ENCODE results near the gene STOX1.
"Not testable (repeated sequence)": the region's sequence is repeated elsewhere in the genome, so short reads cannot be mapped to it uniquely, and the experiment has no call there.

Gene STOX1

GRCh38 chr10:68831961-68832455 is 4.7 kb downstream of the STOX1 start:
- DNase-seq: no peak

GRCh38 chr10:68832601-68833000 is 5.3 kb downstream of the STOX1 start:
- DNase-seq: no peak

GRCh38 chr10:68837626-68838322 is 10.4 kb downstream of the STOX1 start:
- DNase-seq: no peak

GRCh38 chr10:68840650-68841049 is 13.3 kb downstream of the STOX1 start:
- not testable (repeated sequence) for DNase-seq

GRCh38 chr10:68848281-68848680 is 20.9 kb downstream of the STOX1 start:
- DNase-seq: no peak

GRCh38 chr10:68848806-68849205 is 21.5 kb downstream of the STOX1 start:
- DNase-seq: no peak

GRCh38 chr10:68856352-68856751 is 29.0 kb downstream of the STOX1 start:
- DNase-seq: no peak

- no peak for DNase-seq
Measured at GRCh38 chr10:68857005-68857404, 29.7 kb downstream of the STOX1 start.

GRCh38 chr10:68861253-68861652 is 33.9 kb downstream of the STOX1 start:
- DNase-seq: no peak

GRCh38 chr10:68864611-68865010 is 37.3 kb downstream of the STOX1 start:
- no peak for DNase-seq

- not testable (repeated sequence) for DNase-seq
Measured at GRCh38 chr10:68868173-68868572, 40.8 kb downstream of the STOX1 start.

GRCh38 chr10:68869623-68870022 is 42.3 kb downstream of the STOX1 start:
- no peak for DNase-seq

GRCh38 chr10:68870061-68870460 is 42.7 kb downstream of the STOX1 start:
- no peak for DNase-seq

GRCh38 chr10:68870545-68871104 is 43.3 kb downstream of the STOX1 start:
- no peak for DNase-seq

- no peak for DNase-seq
Measured at GRCh38 chr10:68871105-68871711, 43.9 kb downstream of the STOX1 start.

- no peak for DNase-seq
Measured at GRCh38 chr10:68871731-68872342, 44.5 kb downstream of the STOX1 start.

GRCh38 chr10:68876246-68877138 is 49.2 kb downstream of the STOX1 start:
- no peak for DNase-seq

- DNase-seq: no peak
Measured at GRCh38 chr10:68877482-68878110, 50.3 kb downstream of the STOX1 start.

GRCh38 chr10:68878496-68878895 is 51.2 kb downstream of the STOX1 start:
- DNase-seq: no peak

- DNase-seq: no peak
Measured at GRCh38 chr10:68879628-68880027, 52.3 kb downstream of the STOX1 start.

GRCh38 chr10:68880181-68880580 is 52.9 kb downstream of the STOX1 start:
- DNase-seq: no peak

GRCh38 chr10:68895041-68895440 is 67.7 kb downstream of the STOX1 start:
- DNase-seq: no peak

All from CD4-positive, alpha-beta T cell treated with Interleukin-15 for 1 hour (primary cell).